Measurements from ENCODE around the gene SCO1. TPM values are rescaled to one million over a fixed set of nuclear protein-coding genes. Genes with fewer than 3 reads are reported as not detected.

The SCO1 gene
- total and polyA plus RNA-seq, 4 donors, result 18.0 to 33.2 (median 22.8) TPM

DNA sequence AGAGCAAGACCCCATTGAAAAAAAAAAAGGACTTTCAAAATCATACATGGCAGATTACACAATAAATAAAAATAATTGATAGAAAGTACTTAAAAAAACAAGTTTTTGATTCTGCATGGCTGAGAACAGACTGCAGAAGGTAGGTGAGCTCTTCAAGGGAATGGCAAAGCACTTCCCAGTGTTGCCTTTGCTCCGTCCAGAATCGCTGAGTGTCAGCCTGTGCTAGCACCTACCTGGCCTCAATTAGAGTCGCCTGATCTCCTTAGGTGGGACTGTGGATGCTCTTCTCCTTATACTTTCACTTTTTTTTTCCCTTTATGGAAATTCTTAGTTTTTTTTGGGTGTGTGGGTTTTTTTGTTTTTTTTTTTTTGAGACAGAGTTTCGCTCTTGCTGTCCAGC lies 38.5 kb upstream of the SCO1 start:
- TF ChIP-seq, protein P1, sequence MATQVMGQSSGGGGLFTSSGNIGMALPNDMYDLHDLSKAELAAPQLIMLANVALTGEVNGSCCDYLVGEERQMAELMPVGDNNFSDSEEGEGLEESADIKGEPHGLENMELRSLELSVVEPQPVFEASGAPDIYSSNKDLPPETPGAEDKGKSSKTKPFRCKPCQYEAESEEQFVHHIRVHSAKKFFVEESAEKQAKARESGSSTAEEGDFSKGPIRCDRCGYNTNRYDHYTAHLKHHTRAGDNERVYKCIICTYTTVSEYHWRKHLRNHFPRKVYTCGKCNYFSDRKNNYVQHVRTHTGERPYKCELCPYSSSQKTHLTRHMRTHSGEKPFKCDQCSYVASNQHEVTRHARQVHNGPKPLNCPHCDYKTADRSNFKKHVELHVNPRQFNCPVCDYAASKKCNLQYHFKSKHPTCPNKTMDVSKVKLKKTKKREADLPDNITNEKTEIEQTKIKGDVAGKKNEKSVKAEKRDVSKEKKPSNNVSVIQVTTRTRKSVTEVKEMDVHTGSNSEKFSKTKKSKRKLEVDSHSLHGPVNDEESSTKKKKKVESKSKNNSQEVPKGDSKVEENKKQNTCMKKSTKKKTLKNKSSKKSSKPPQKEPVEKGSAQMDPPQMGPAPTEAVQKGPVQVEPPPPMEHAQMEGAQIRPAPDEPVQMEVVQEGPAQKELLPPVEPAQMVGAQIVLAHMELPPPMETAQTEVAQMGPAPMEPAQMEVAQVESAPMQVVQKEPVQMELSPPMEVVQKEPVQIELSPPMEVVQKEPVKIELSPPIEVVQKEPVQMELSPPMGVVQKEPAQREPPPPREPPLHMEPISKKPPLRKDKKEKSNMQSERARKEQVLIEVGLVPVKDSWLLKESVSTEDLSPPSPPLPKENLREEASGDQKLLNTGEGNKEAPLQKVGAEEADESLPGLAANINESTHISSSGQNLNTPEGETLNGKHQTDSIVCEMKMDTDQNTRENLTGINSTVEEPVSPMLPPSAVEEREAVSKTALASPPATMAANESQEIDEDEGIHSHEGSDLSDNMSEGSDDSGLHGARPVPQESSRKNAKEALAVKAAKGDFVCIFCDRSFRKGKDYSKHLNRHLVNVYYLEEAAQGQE (IDR thresholded peaks at IDR 0.05), result no peak
- no peak for TF ChIP-seq RXRA (IDR thresholded peaks at IDR 0.05)
- no peak for TF ChIP-seq FOXA2 (IDR thresholded peaks at IDR 0.05)
- no peak for TF ChIP-seq JUND (IDR thresholded peaks at IDR 0.05)
- TF ChIP-seq, protein P2, sequence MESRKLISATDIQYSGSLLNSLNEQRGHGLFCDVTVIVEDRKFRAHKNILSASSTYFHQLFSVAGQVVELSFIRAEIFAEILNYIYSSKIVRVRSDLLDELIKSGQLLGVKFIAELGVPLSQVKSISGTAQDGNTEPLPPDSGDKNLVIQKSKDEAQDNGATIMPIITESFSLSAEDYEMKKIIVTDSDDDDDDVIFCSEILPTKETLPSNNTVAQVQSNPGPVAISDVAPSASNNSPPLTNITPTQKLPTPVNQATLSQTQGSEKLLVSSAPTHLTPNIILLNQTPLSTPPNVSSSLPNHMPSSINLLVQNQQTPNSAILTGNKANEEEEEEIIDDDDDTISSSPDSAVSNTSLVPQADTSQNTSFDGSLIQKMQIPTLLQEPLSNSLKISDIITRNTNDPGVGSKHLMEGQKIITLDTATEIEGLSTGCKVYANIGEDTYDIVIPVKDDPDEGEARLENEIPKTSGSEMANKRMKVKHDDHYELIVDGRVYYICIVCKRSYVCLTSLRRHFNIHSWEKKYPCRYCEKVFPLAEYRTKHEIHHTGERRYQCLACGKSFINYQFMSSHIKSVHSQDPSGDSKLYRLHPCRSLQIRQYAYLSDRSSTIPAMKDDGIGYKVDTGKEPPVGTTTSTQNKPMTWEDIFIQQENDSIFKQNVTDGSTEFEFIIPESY (IDR thresholded peaks at IDR 0.05), result no peak
- Histone ChIP-seq H3K27me3 (ENCODE audit: control insufficient read depth in 4 of 4, insufficient read depth in 4 of 4, low read length in 3 of 4) (no peaks in the 10 kb centered on the region), H3K4me1 (ENCODE audit: control insufficient read depth in 4 of 4, insufficient read depth in 4 of 4, low read length in 3 of 4) (peaks cover 6 to 35% (median 29%) of the 10 kb centered on the region in 4 donors), H3K9me3 (ENCODE audit: control insufficient read depth in 4 of 4, low read length in 3 of 4) (no peaks in the 10 kb centered on the region), H3K9ac (ENCODE audit: low read depth in 1 of 2, low read length in 2 of 2) (no peak overlapping the region), H3K4me3 (ENCODE audit: low read depth in 1 of 3, low read length in 3 of 3) (no peak overlapping the region), H3K36me3 (ENCODE audit: control insufficient read depth in 4 of 4, insufficient read depth in 3 of 4, low read depth in 1 of 4, low read length in 3 of 4) (no peaks in the 10 kb centered on the region), H3K27ac (ENCODE audit: low read depth in 1 of 2, low read length in 2 of 2) (no peak overlapping the region)
- WGBS, result 95% methylated on average over 4 of the region's 4 CpGs
- DNase-seq (ENCODE audit: low spot score), result no peak

DNA sequence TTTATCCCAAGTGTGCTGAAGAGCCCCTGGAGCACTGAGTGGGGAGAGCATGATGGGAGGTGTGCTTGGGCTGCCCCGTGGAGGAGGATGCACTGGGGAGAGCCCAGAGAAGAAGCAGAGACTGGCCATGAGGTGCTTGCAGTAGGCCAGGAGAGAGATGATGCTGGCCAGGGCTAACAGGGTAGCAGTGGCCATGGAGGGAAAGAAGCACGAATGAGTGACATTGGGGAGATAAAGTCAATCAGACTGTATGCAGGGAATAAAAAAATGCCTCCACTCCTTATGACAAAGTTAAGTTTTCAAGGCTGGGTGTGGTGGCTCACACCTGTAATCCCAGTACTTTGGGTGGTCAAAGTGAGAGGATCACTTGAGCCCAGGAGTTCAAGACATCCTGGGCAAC lies 37.9 kb upstream of the SCO1 start:
- Histone ChIP-seq H3K36me3 (ENCODE audit: control insufficient read depth in 4 of 4, insufficient read depth in 3 of 4, low read depth in 1 of 4, low read length in 3 of 4) (no peaks in the 10 kb centered on the region), H3K9ac (ENCODE audit: low read depth in 1 of 2, low read length in 2 of 2) (no peak overlapping the region), H3K9me3 (ENCODE audit: control insufficient read depth in 4 of 4, low read length in 3 of 4) (no peaks in the 10 kb centered on the region), H3K27ac (ENCODE audit: low read depth in 1 of 2, low read length in 2 of 2) (no peak overlapping the region), H3K4me3 (ENCODE audit: low read depth in 1 of 3, low read length in 3 of 3) (no peak overlapping the region), H3K27me3 (ENCODE audit: control insufficient read depth in 4 of 4, insufficient read depth in 4 of 4, low read length in 3 of 4) (no peaks in the 10 kb centered on the region), H3K4me1 (ENCODE audit: control insufficient read depth in 4 of 4, insufficient read depth in 4 of 4, low read length in 3 of 4) (peaks cover 6 to 36% (median 29%) of the 10 kb centered on the region in 4 donors)
- 83% methylated on average over 2 of the region's 2 CpGs for WGBS
- TF ChIP-seq RAD21 (IDR thresholded peaks at IDR 0.05) (no peak), FOXA2 (IDR thresholded peaks at IDR 0.05) (no peak), TAF1 (conservative IDR thresholded peaks at IDR 0.05) (no peak), EGR1 (IDR thresholded peaks at IDR 0.05; ENCODE audit: low read depth in 2 of 2) (no peak), GABPA (IDR thresholded peaks at IDR 0.05 in 1 of 2, conservative IDR thresholded peaks at IDR 0.05 in 1 of 2) (no peak), JUND (IDR thresholded peaks at IDR 0.05) (no peak), NR2F2 (IDR thresholded peaks at IDR 0.05) (no peak)
- TF ChIP-seq, protein P3, sequence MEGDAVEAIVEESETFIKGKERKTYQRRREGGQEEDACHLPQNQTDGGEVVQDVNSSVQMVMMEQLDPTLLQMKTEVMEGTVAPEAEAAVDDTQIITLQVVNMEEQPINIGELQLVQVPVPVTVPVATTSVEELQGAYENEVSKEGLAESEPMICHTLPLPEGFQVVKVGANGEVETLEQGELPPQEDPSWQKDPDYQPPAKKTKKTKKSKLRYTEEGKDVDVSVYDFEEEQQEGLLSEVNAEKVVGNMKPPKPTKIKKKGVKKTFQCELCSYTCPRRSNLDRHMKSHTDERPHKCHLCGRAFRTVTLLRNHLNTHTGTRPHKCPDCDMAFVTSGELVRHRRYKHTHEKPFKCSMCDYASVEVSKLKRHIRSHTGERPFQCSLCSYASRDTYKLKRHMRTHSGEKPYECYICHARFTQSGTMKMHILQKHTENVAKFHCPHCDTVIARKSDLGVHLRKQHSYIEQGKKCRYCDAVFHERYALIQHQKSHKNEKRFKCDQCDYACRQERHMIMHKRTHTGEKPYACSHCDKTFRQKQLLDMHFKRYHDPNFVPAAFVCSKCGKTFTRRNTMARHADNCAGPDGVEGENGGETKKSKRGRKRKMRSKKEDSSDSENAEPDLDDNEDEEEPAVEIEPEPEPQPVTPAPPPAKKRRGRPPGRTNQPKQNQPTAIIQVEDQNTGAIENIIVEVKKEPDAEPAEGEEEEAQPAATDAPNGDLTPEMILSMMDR (IDR thresholded peaks at IDR 0.05; ENCODE audit: low read depth, low read length, missing input control), result no peak
- TF ChIP-seq, protein P2 (IDR thresholded peaks at IDR 0.05), result no peak
- TF ChIP-seq, protein P1 (IDR thresholded peaks at IDR 0.05), result no peak
- DNase-seq (ENCODE audit: low spot score), result no peak
